A673 (cell line): ENCODE data around the gene DNAJB6. TPM values are rescaled to one million over a fixed set of nuclear protein-coding genes. Genes with fewer than 3 reads are reported as not detected.

Source experiments
- BruUV-seq: library from RNA; stranded (reverse); fragments of 400-500 nt; replicated peaks from 2 replicates; lab custom pipeline; 2021; lab: Mats Ljungman, UMichigan
- CTCF ChIA-PET: fragments of 300-600 bp; sonication (Branson Sonifier 250); formaldehyde crosslinking; loops from one replicate; lab custom pipeline; 2022; ENCODE audit warnings: antibody characterized with exemption; lab: Charles Lee
- POLR2A ChIA-PET: fragments of 300-600 bp; sonication (Branson Sonifier 250); formaldehyde crosslinking; loops from one replicate; lab custom pipeline; 2022; ENCODE audit warnings: antibody characterized with exemption; ENCODE audit not compliant: low non-redundant PET; lab: Charles Lee
- DNase-seq: peaks from one replicate; pipeline ENCODE4 v3.0.0-alpha.2; 2015; ENCODE audit warnings: low spot score
- H3K27ac ChIP-seq: fragments of 200-600 bp; sonication (generic); 2 replicates; pipeline ENCODE4 v1.5.1; 2016; ENCODE audit warnings: mixed run types, low read depth, mild to moderate bottlenecking, mixed read lengths, antibody characterized with exemption, low read length; ENCODE audit not compliant: poor library complexity, severe bottlenecking
- H3K27me3 ChIP-seq: fragments of 200-600 bp; sonication (generic); replicated peaks from 2 replicates; pipeline ENCODE4 v1.6.1; 2017; ENCODE audit warnings: mixed run types, low read depth, mild to moderate bottlenecking, mixed read lengths, antibody characterized with exemption, low read length; ENCODE audit not compliant: insufficient read depth, poor library complexity
- H3K36me3 ChIP-seq: fragments of 200-600 bp; sonication (generic); 2 replicates; pipeline ENCODE4 v1.6.1; 2016; ENCODE audit warnings: mixed run types, mild to moderate bottlenecking, mixed read lengths, antibody characterized with exemption, low read length; ENCODE audit not compliant: insufficient read depth, poor library complexity, severe bottlenecking
- H3K4me1 ChIP-seq: fragments of 200-600 bp; sonication (generic); 2 replicates; pipeline ENCODE4 v1.6.1; 2017; ENCODE audit warnings: mixed run types, mild to moderate bottlenecking, mixed read lengths, antibody characterized with exemption, low read length; ENCODE audit not compliant: insufficient read depth, poor library complexity, severe bottlenecking
- H3K4me3 ChIP-seq: fragments of 200-600 bp; sonication (generic); 2 replicates; pipeline ENCODE4 v1.5.1; 2016; ENCODE audit warnings: low read depth, mixed run types, mild to moderate bottlenecking, mixed read lengths, low read length; ENCODE audit not compliant: poor library complexity, severe bottlenecking
- H3K9me3 ChIP-seq: fragments of 200-600 bp; sonication (generic); 2 replicates; pipeline ENCODE4 v1.6.1; 2016; ENCODE audit warnings: mixed run types, low read depth, mild to moderate bottlenecking, mixed read lengths, antibody characterized with exemption, low read length; ENCODE audit not compliant: poor library complexity, severe bottlenecking
- EZH2 ChIP-seq: fragments of 200-600 bp; sonication (generic); IDR thresholded peaks from 2 replicates; pipeline ENCODE4 v1.6.1; 2017; ENCODE audit warnings: borderline replicate concordance, low read depth, mild to moderate bottlenecking, mixed read lengths, antibody characterized with exemption, low read length; ENCODE audit not compliant: poor library complexity, severe bottlenecking
- intact Hi-C: fragments of 100-400 bp; cut with micrococcal nuclease; formaldehyde crosslinking; loops from one replicate; pipeline ENCODE4 v1.10.0; 2022; ENCODE audit not compliant: unreplicated experiment
- total RNA-seq: library from RNA; stranded (reverse); gene quantifications from 2 replicates; pipeline ENCODE4 v1.2.3, GENCODE V29; 2021
- TF ChIP-seq, protein P1 (sequence below): fragments of 300-800, 200-600 bp; sonication (generic); conservative IDR thresholded peaks from 2 replicates; pipeline ENCODE4 v1.5.1; 2017; ENCODE audit warnings: low read depth, mild to moderate bottlenecking, antibody characterized with exemption, low read length, moderate library complexity, mixed read lengths

DNAJB6 gene
- total RNA-seq, 1 experiment from 2014 or later = 146 TPM

DNA sequence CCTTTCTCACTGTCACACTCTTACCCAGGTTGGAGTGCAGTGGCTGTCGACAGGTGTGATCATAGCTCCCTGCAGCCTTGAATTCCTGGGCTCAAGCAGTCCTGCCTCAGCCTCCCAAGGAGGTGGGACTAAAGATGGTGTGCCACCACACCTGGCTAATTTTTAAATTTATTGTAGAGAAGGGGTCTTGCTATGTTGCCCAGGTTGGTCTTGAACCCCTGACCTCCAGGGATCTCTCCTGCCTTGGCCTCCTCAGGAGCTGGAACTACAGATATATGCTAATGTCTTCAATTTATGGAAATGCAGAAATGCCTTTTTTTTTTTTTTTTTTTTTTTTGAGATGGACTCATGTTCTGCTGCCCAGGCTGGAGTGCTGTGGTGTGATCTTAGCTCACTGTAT lies 42.7 kb downstream of the DNAJB6 start:
- ChIA-PET POLR2A (no interaction called here), CTCF (interaction anchor here (0.6 to 1.3 kb wide), 2 partner anchors 7 to 866 kb away, joined by 3 to 5 read pairs; no protein-coding TSS in a partner anchor)
- Histone ChIP-seq H3K36me3 (peaks cover 34% of the 10 kb centered on the region), H3K4me1 (peaks cover 9% of the 10 kb centered on the region), H3K27me3 (no peaks in the 10 kb centered on the region), H3K27ac (no peak overlapping the region), H3K4me3 (no peak overlapping the region), H3K9me3 (no peaks in the 10 kb centered on the region)
- BruUV-seq = no TSS peak
- intact Hi-C loops = no loop called here
- no peak for DNase-seq
- TF ChIP-seq, protein P1, sequence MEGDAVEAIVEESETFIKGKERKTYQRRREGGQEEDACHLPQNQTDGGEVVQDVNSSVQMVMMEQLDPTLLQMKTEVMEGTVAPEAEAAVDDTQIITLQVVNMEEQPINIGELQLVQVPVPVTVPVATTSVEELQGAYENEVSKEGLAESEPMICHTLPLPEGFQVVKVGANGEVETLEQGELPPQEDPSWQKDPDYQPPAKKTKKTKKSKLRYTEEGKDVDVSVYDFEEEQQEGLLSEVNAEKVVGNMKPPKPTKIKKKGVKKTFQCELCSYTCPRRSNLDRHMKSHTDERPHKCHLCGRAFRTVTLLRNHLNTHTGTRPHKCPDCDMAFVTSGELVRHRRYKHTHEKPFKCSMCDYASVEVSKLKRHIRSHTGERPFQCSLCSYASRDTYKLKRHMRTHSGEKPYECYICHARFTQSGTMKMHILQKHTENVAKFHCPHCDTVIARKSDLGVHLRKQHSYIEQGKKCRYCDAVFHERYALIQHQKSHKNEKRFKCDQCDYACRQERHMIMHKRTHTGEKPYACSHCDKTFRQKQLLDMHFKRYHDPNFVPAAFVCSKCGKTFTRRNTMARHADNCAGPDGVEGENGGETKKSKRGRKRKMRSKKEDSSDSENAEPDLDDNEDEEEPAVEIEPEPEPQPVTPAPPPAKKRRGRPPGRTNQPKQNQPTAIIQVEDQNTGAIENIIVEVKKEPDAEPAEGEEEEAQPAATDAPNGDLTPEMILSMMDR = no peak
- no peak for TF ChIP-seq EZH2

- no peaks in the 10 kb centered on the region for H3K9me3 ChIP-seq
- H3K4me3 ChIP-seq = no peak overlapping the region
- DNase-seq = no peak
- peaks cover 8% of the 10 kb centered on the region for H3K4me1 ChIP-seq
- no peaks in the 10 kb centered on the region for H3K27me3 ChIP-seq
- no peak overlapping the region for H3K27ac ChIP-seq
- H3K36me3 ChIP-seq = peaks cover 43% of the 10 kb centered on the region
- CTCF ChIA-PET = no interaction called here
- BruUV-seq = no TSS peak
- POLR2A ChIA-PET = no interaction called here
- intact Hi-C loops = no loop called here
- TF ChIP-seq, protein P1 = no peak
- TF ChIP-seq EZH2 = no peak
Measured at GRCh38 chr7:157380416-157380815, 43.6 kb downstream of the DNAJB6 start.

GRCh38 chr7:157383868-157384267 lies 47.1 kb downstream of the DNAJB6 start:
- BruUV-seq = no TSS peak
- peaks cover 49% of the 10 kb centered on the region for H3K36me3 ChIP-seq
- TF ChIP-seq, protein P1 = no peak
- TF ChIP-seq EZH2 = no peak
- peaks cover 6% of the 10 kb centered on the region for H3K4me1 ChIP-seq
- ChIA-PET CTCF (no interaction called here), POLR2A (no interaction called here)
- H3K9me3 ChIP-seq = no peaks in the 10 kb centered on the region
- no peaks in the 10 kb centered on the region for H3K27me3 ChIP-seq
- peak overlapping the region; percentile 37 for H3K27ac ChIP-seq
- intact Hi-C loops = no loop called here
- H3K4me3 ChIP-seq = no peak overlapping the region
- DNase-seq = no peak
